Astrocyte (in vitro differentiated cells and primary cell): ENCODE data around the gene DCAF15. TPM values are rescaled to one million over a fixed set of nuclear protein-coding genes. Genes with fewer than 3 reads are reported as not detected.

Experiments
- DNase-seq: peaks from one replicate; pipeline ENCODE4 v3.0.0-alpha.2; 2010; ENCODE audit warnings: low read depth
- FAIRE-seq: peaks from 2 replicates; lab custom pipeline; 2011; peaks lifted over from hg19 to GRCh38; lab: Jason Lieb, UNC
- H2AFZ ChIP-seq: 2 replicates; pipeline ENCODE4 v1.6.0; 2012; ENCODE audit warnings: low read depth, low read length, inconsistent platforms
- H3K27ac ChIP-seq: 2 replicates; pipeline ENCODE4 v1.5.1; 2011; ENCODE audit warnings: low read depth, low read length, inconsistent platforms
- H3K27me3 ChIP-seq: 2 replicates; pipeline ENCODE4 v1.6.0; 2011; ENCODE audit warnings: low read length, inconsistent platforms; ENCODE audit not compliant: insufficient read depth
- H3K36me3 ChIP-seq: 2 replicates; pipeline ENCODE4 v1.5.1; 2011; ENCODE audit warnings: low read length, inconsistent platforms; ENCODE audit not compliant: insufficient read depth
- H3K4me1 ChIP-seq: 2 replicates; pipeline ENCODE4 v1.5.1; 2011; ENCODE audit warnings: low read length, inconsistent platforms; ENCODE audit not compliant: insufficient read depth
- H3K4me2 ChIP-seq: 2 replicates; pipeline ENCODE4 v1.6.0; 2012; ENCODE audit warnings: low read length, inconsistent platforms
- H3K4me3 ChIP-seq: 2 replicates; pipeline ENCODE4 v1.5.1; 2011; ENCODE audit warnings: low read depth, mild to moderate bottlenecking, low read length, inconsistent platforms; ENCODE audit not compliant: insufficient read depth
- H3K79me2 ChIP-seq: 2 replicates; pipeline ENCODE4 v1.6.0; 2012; ENCODE audit warnings: mild to moderate bottlenecking, low read length, inconsistent platforms; ENCODE audit not compliant: insufficient read depth
- H3K9ac ChIP-seq: 2 replicates; pipeline ENCODE4 v1.6.0; 2012; ENCODE audit warnings: mild to moderate bottlenecking, low read length, inconsistent platforms
- H3K9me3 ChIP-seq: 2 replicates; pipeline ENCODE4 v1.5.1; 2012; ENCODE audit warnings: low read depth, mild to moderate bottlenecking, low read length, inconsistent platforms; ENCODE audit not compliant: insufficient read depth
- H4K20me1 ChIP-seq: 2 replicates; pipeline ENCODE4 v1.6.0; 2012; ENCODE audit warnings: low read length, inconsistent platforms; ENCODE audit not compliant: insufficient read depth
- H3K27ac Mint-ChIP-seq: one replicate; pipeline ENCODE4 v1.8.0; 2021; ENCODE audit warnings: mild to moderate bottlenecking, mixed read lengths; ENCODE audit not compliant: unreplicated experiment
- H3K27me3 Mint-ChIP-seq: one replicate; pipeline ENCODE4 v1.8.0; 2021; ENCODE audit warnings: low read depth, mixed read lengths; ENCODE audit not compliant: unreplicated experiment
- H3K36me3 Mint-ChIP-seq: one replicate; pipeline ENCODE4 v1.8.0; 2021; ENCODE audit warnings: low read depth, mixed read lengths; ENCODE audit not compliant: unreplicated experiment
- H3K4me1 Mint-ChIP-seq: one replicate; pipeline ENCODE4 v1.8.0; 2021; ENCODE audit warnings: low read depth, mixed read lengths; ENCODE audit not compliant: unreplicated experiment
- H3K4me3 Mint-ChIP-seq: one replicate; pipeline ENCODE4 v1.8.0; 2021; ENCODE audit warnings: mild to moderate bottlenecking, moderate library complexity, mixed read lengths; ENCODE audit not compliant: unreplicated experiment
- H3K9me3 Mint-ChIP-seq: one replicate; pipeline ENCODE4 v1.8.0; 2021; ENCODE audit warnings: mild to moderate bottlenecking, mixed read lengths; ENCODE audit not compliant: unreplicated experiment
- EZH2 ChIP-seq: IDR thresholded peaks from 2 replicates; pipeline ENCODE4 v1.6.1; 2012; ENCODE audit warnings: mild to moderate bottlenecking, low read length, inconsistent platforms; ENCODE audit not compliant: insufficient read depth
- total RNA-seq: library from RNA; stranded (reverse); gene quantifications from 2 replicates; pipeline ENCODE4 v1.2.1, GENCODE V29; 2021
- TF ChIP-seq, protein P1 (sequence below): IDR thresholded peaks from 2 replicates; pipeline ENCODE4 v1.5.1; 2011; ENCODE audit warnings: low read depth, mild to moderate bottlenecking, inconsistent platforms, low read length, moderate library complexity; ENCODE audit not compliant: insufficient read depth

The DCAF15 gene
- total RNA-seq, 1 donor from 2014 or later, result 32.2 TPM

DNA sequence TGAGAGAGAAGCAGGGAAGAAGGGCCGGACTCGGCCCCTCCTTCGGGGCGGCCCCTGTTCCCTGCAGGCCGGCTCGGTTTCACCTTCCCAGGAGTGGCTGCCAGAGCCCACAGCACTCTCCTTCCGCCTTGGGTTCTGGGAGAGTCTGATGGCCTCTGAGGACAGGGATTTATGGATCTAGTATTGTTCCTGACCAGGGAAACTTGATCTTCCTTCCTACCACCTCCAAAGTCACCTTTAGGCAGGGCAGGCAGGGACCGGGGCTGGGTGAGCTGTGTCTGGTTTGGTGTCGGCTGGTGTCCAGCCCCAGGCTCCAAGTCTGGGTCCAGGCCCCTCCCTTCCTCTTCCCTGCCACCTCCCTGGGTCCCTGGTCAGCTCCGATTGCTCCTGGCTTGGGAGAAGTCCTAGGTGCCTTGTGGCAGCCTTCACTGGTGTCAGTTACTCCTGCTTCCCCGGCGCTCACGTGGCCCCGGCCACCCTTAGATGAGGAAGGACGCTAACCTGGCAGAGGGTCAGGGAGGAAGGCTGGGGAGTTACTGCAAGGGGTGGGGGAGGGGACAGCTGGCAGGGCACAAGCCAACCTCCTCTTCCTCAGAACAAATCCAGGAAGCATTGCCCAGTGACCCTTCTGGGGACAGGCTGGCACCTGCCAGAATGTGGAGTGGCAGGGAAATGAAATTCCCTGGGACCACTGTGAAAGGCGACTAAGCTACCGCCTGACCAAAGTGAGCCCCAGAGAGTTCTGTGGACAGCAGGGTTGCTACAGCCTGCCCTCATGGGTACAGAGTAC, 35.0 kb downstream of the DCAF15 start:
- no peak for DNase-seq
- peaks cover 10% of the 10 kb centered on the region for H4K20me1 ChIP-seq
- Mint-ChIP-seq H3K27ac (peak overlapping the region; percentile 58), H3K4me3 (no peak overlapping the region), H3K36me3 (peaks cover 17% of the 10 kb centered on the region), H3K4me1 (peaks cover 5% of the 10 kb centered on the region), H3K9me3 (no peaks in the 10 kb centered on the region), H3K27me3 (no peaks in the 10 kb centered on the region)
- H3K79me2 ChIP-seq, result no peaks in the 10 kb centered on the region
- peak overlapping the region; percentile 57 for H3K4me2 ChIP-seq
- H3K9ac ChIP-seq, result no peak overlapping the region
- peaks cover 9% of the 10 kb centered on the region for H3K4me1 ChIP-seq
- no peaks in the 10 kb centered on the region for H3K36me3 ChIP-seq
- H3K4me3 ChIP-seq, result no peak overlapping the region
- H3K9me3 ChIP-seq, result no peaks in the 10 kb centered on the region
- FAIRE-seq, result no peak
- TF ChIP-seq, protein P1, sequence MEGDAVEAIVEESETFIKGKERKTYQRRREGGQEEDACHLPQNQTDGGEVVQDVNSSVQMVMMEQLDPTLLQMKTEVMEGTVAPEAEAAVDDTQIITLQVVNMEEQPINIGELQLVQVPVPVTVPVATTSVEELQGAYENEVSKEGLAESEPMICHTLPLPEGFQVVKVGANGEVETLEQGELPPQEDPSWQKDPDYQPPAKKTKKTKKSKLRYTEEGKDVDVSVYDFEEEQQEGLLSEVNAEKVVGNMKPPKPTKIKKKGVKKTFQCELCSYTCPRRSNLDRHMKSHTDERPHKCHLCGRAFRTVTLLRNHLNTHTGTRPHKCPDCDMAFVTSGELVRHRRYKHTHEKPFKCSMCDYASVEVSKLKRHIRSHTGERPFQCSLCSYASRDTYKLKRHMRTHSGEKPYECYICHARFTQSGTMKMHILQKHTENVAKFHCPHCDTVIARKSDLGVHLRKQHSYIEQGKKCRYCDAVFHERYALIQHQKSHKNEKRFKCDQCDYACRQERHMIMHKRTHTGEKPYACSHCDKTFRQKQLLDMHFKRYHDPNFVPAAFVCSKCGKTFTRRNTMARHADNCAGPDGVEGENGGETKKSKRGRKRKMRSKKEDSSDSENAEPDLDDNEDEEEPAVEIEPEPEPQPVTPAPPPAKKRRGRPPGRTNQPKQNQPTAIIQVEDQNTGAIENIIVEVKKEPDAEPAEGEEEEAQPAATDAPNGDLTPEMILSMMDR, result no peak
- TF ChIP-seq EZH2, result no peak
- peak overlapping the region; percentile 45 for H2AFZ ChIP-seq
- H3K27me3 ChIP-seq, result no peaks in the 10 kb centered on the region
- H3K27ac ChIP-seq, result no peak overlapping the region

GRCh38 chr19:13989487-13989886, 37.2 kb downstream of the DCAF15 start:
- H3K36me3 ChIP-seq, result no peaks in the 10 kb centered on the region
- no peak for TF ChIP-seq EZH2
- TF ChIP-seq, protein P1, result no peak
- no peak for DNase-seq
- no peak overlapping the region for H3K9ac ChIP-seq
- H3K36me3 Mint-ChIP-seq, result peaks cover 22% of the 10 kb centered on the region
- FAIRE-seq, result no peak
- no peak overlapping the region for H2AFZ ChIP-seq
- peaks cover 5% of the 10 kb centered on the region for H3K4me1 Mint-ChIP-seq
- no peaks in the 10 kb centered on the region for H3K9me3 ChIP-seq
- peaks cover 9% of the 10 kb centered on the region for H3K4me1 ChIP-seq
- H3K27ac Mint-ChIP-seq, result no peak overlapping the region
- H3K27me3 Mint-ChIP-seq, result no peaks in the 10 kb centered on the region
- H3K79me2 ChIP-seq, result no peaks in the 10 kb centered on the region
- H3K9me3 Mint-ChIP-seq, result no peaks in the 10 kb centered on the region
- peak overlapping the region; percentile 36 for H3K4me3 Mint-ChIP-seq
- H4K20me1 ChIP-seq, result peaks cover 17% of the 10 kb centered on the region
- no peak overlapping the region for H3K4me2 ChIP-seq
- H3K4me3 ChIP-seq, result no peak overlapping the region
- H3K27me3 ChIP-seq, result no peaks in the 10 kb centered on the region
- H3K27ac ChIP-seq, result no peak overlapping the region

DNA sequence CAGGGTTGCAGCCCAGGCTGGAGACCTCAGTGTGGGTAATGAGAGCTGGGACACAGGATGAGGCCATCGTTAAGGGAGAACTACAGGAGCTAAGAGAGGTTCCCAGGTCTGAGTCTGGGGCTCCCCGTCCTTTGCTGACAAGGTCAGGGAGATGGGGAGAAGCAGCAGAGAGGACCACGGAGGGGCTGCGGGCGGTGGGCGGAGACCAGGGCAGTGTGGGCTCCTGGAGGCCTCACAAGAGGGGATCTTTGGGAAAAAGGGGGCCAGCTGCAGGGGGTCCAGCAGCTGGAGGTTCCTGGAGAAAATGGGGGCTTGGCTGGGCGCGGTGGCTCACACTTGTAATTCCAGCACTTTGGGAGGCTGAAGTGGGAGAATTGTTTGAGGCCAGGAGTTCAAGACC, 37.8 kb downstream of the DCAF15 start:
- H3K4me2 ChIP-seq, result no peak overlapping the region
- Mint-ChIP-seq H3K27me3 (no peaks in the 10 kb centered on the region), H3K4me1 (peaks cover 5% of the 10 kb centered on the region), H3K4me3 (no peak overlapping the region), H3K9me3 (no peaks in the 10 kb centered on the region), H3K36me3 (peaks cover 24% of the 10 kb centered on the region), H3K27ac (no peak overlapping the region)
- H3K4me3 ChIP-seq, result no peak overlapping the region
- no peak overlapping the region for H3K27ac ChIP-seq
- no peak overlapping the region for H3K9ac ChIP-seq
- no peaks in the 10 kb centered on the region for H3K79me2 ChIP-seq
- H3K4me1 ChIP-seq, result peaks cover 9% of the 10 kb centered on the region
- no peak for DNase-seq
- H3K27me3 ChIP-seq, result no peaks in the 10 kb centered on the region
- TF ChIP-seq, protein P1, result no peak
- no peak for TF ChIP-seq EZH2
- H3K36me3 ChIP-seq, result no peaks in the 10 kb centered on the region
- no peak for FAIRE-seq
- H3K9me3 ChIP-seq, result no peaks in the 10 kb centered on the region
- H4K20me1 ChIP-seq, result peaks cover 17% of the 10 kb centered on the region
- H2AFZ ChIP-seq, result no peak overlapping the region
